Mononuclear cell (primary cell): ENCODE measurements around the gene STUB1. TPM values are rescaled to one million over a fixed set of nuclear protein-coding genes. Genes with fewer than 3 reads are reported as not detected.

Experiments
- H3K27me3 ChIP-seq: 2 replicates; pipeline ENCODE4 v1.6.0; 2011; ENCODE audit warnings: low read length, control low read depth; ENCODE audit not compliant: insufficient read depth
- H3K4me1 ChIP-seq: 2 replicates; pipeline ENCODE4 v1.5.1; 2011; ENCODE audit warnings: mild to moderate bottlenecking, low read length, control low read depth; ENCODE audit not compliant: insufficient read depth
- H3K4me3 ChIP-seq: 2 replicates; pipeline ENCODE4 v1.5.1; 2011; ENCODE audit warnings: mild to moderate bottlenecking, low read length, moderate library complexity
- H3K9me3 ChIP-seq: 2 replicates; pipeline ENCODE4 v1.5.1; 2011; ENCODE audit warnings: low read depth, mild to moderate bottlenecking, control low read depth, low read length
- total RNA-seq: library from RNA; depleted of rRNA; stranded (reverse); fragments of >200 nt; gene quantifications from one replicate; pipeline ENCODE4 v1.2.3, GENCODE V29; 2012

STUB1 gene
- total RNA-seq, 1 donor = 39.0 TPM

- H3K4me1 ChIP-seq = peaks cover 15% of the 10 kb centered on the region
- H3K4me3 ChIP-seq = no peak overlapping the region
- H3K27me3 ChIP-seq = peaks cover 2% of the 10 kb centered on the region
- no peaks in the 10 kb centered on the region for H3K9me3 ChIP-seq
Observed at GRCh38 chr16:729768-730665, 49.8 kb downstream of the STUB1 start.

- Histone ChIP-seq H3K4me1 (peaks cover 15% of the 10 kb centered on the region), H3K27me3 (peaks cover 2% of the 10 kb centered on the region), H3K4me3 (no peak overlapping the region), H3K9me3 (no peaks in the 10 kb centered on the region)
Observed at GRCh38 chr16:730666-731509, 50.7 kb downstream of the STUB1 start.

- Histone ChIP-seq H3K27me3 (no peaks in the 10 kb centered on the region), H3K4me1 (peaks cover 8% of the 10 kb centered on the region), H3K9me3 (no peaks in the 10 kb centered on the region), H3K4me3 (no peak overlapping the region)
Observed at GRCh38 chr16:732332-732731, 52.1 kb downstream of the STUB1 start.

Other genes with a start within 250 kb of the STUB1 start
- 31.2 TPM for gene CAPN15, start 152.7 kb upstream of the STUB1 start, total RNA-seq
- 0.10 TPM for gene PRR35, start 120.0 kb upstream of the STUB1 start, total RNA-seq
- gene NHLRC4, start 113.4 kb upstream of the STUB1 start, total RNA-seq = 1.2 TPM
- gene PIGQ, start 110.4 kb upstream of the STUB1 start, total RNA-seq = 8.5 TPM
- 6.6 TPM for gene RAB40C, start 90.3 kb upstream of the STUB1 start, total RNA-seq
- 0.31 TPM for gene WFIKKN1, start 49.4 kb upstream of the STUB1 start, total RNA-seq
- 49.0 TPM for gene METTL26, start 44.1 kb upstream of the STUB1 start, total RNA-seq
- 18.5 TPM for gene MCRIP2, start 38.6 kb upstream of the STUB1 start, total RNA-seq
- 4.6 TPM for gene WDR90, start 31.0 kb upstream of the STUB1 start, total RNA-seq
- gene RHOT2, start 12.3 kb upstream of the STUB1 start, total RNA-seq = 45.2 TPM
- gene RHBDL1, start 4.7 kb upstream of the STUB1 start, total RNA-seq = 0.84 TPM
- 25.0 TPM for gene JMJD8, start 3.9 kb downstream of the STUB1 start, total RNA-seq
- gene WDR24, start 10.0 kb downstream of the STUB1 start, total RNA-seq = 4.4 TPM
- 1.7 TPM for gene FBXL16, start 25.4 kb downstream of the STUB1 start, total RNA-seq
- 4.8 TPM for gene METRN, start 34.7 kb downstream of the STUB1 start, total RNA-seq
- gene ANTKMT, start 40.7 kb downstream of the STUB1 start, total RNA-seq = 5.8 TPM
- gene CCDC78, start 46.0 kb downstream of the STUB1 start, total RNA-seq = 1.0 TPM
- gene HAGHL, start 46.7 kb downstream of the STUB1 start, total RNA-seq = 4.6 TPM
- 22.7 TPM for gene CIAO3, start 60.6 kb downstream of the STUB1 start, total RNA-seq
- 0.21 TPM for gene MSLN, start 80.3 kb downstream of the STUB1 start, total RNA-seq
- 10.4 TPM for gene RPUSD1, start 108.0 kb downstream of the STUB1 start, total RNA-seq
- gene CHTF18, start 108.2 kb downstream of the STUB1 start, total RNA-seq = 8.8 TPM
- not detected for gene GNG13, start 120.3 kb downstream of the STUB1 start, total RNA-seq